A673 (cell line): ENCODE measurements around the gene LYRM4.

Source experiments
- CTCF ChIP-seq: fragments of 300-800, 200-600 bp; sonication (generic); conservative IDR thresholded peaks from 2 replicates; pipeline ENCODE4 v1.5.1; 2017; ENCODE audit warnings: low read depth, mild to moderate bottlenecking, antibody characterized with exemption, low read length, moderate library complexity, mixed read lengths
- EZH2 ChIP-seq: fragments of 200-600 bp; sonication (generic); IDR thresholded peaks from 2 replicates; pipeline ENCODE4 v1.6.1; 2017; ENCODE audit warnings: borderline replicate concordance, low read depth, mild to moderate bottlenecking, mixed read lengths, antibody characterized with exemption, low read length; ENCODE audit not compliant: poor library complexity, severe bottlenecking

DNA sequence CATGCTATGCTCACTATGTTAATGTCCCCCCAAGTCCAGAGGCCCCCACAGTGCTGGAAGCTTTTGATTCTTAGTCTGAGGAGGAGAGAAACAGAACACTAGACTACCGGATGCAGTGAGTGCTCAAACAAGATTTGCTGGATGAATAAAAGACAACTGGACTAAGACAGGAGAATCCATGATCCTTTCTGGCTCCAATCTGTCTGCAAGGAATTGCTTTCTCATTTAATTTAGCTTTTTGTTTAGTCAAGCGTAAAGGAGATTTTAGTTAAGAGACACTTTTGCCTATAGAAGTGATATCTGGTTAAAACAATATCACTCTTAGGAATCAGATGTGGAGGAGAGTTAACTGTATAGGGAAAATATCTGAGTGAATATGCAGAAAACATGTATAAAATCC lies 13.5 kb downstream of the LYRM4 start:
- TF ChIP-seq CTCF (no peak), EZH2 (no peak)
